ENCODE results near the gene SPEG. TPM values are rescaled to one million over a fixed set of nuclear protein-coding genes. Genes with fewer than 3 reads are reported as not detected.

The SPEG gene
- total and polyA plus RNA-seq, 3 donors from 2014 or later, result 16.0 to 24.3 (median 23.0) TPM

DNA sequence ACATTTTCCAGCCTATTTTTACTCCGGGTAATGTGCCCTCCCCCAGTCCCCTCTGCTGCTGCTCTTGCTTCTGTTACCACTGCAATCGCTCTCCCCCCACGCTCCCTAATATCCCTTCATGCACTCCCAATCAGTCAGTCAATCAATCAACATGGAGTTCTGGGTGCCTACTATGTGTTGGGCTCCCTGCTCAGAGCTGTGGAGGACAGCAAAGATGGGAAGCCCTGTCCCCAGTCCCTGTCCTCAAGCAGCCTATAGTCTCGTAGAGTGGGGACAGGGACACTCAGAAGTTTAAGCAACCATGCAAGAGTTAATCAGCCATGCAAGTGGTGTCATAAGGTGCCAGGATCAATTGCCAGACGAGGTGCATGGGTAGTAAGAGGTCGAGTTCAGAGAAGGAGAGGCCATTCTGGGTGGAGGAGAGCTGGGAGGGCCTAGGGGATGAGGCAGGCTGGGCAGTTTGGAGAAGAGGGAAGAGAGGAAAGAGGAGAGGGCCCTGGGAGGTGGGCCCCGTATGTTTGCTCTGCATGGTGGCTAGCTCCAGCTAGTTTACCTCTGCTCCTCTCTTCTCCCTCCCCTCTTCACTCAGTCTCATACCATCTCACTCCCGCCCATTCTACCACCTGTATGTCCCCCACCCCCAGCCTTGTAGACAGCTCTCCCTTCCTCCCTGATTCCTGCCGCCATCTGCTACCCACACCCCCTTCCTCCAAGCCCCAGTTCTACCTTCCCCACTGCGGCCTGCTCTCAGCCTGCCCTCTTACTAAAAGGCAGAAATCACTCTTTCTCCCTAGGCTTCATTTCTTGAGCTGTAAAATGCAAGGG is 83.5 kb downstream of the SPEG start:
- H3K36me3 ChIP-seq (ENCODE audit: low read depth, missing control alignments), result no peaks in the 10 kb centered on the region
- 68 to 70% methylated on average over 10 of the region's 10 CpGs for WGBS, 2 donors
- peaks cover 6% of the 10 kb centered on the region for H3K4me1 ChIP-seq
- H3K27ac ChIP-seq, result no peak overlapping the region
- TF ChIP-seq POLR2A (IDR thresholded peaks at IDR 0.05), result no peak
- TF ChIP-seq, protein P1, sequence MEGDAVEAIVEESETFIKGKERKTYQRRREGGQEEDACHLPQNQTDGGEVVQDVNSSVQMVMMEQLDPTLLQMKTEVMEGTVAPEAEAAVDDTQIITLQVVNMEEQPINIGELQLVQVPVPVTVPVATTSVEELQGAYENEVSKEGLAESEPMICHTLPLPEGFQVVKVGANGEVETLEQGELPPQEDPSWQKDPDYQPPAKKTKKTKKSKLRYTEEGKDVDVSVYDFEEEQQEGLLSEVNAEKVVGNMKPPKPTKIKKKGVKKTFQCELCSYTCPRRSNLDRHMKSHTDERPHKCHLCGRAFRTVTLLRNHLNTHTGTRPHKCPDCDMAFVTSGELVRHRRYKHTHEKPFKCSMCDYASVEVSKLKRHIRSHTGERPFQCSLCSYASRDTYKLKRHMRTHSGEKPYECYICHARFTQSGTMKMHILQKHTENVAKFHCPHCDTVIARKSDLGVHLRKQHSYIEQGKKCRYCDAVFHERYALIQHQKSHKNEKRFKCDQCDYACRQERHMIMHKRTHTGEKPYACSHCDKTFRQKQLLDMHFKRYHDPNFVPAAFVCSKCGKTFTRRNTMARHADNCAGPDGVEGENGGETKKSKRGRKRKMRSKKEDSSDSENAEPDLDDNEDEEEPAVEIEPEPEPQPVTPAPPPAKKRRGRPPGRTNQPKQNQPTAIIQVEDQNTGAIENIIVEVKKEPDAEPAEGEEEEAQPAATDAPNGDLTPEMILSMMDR (IDR thresholded peaks at IDR 0.05), result no peak
- no peaks in the 10 kb centered on the region for H3K27me3 ChIP-seq
- intact Hi-C loops (cut with DNase I; ENCODE audit: low total_unique reads), result no loop called here
- H3K9me3 ChIP-seq, result no peaks in the 10 kb centered on the region
- no peak overlapping the region for H3K4me3 ChIP-seq
- no peak for DNase-seq

GRCh38 chr2:219519526-219519916 is 84.9 kb downstream of the SPEG start:
- intact Hi-C loops (cut with DNase I; ENCODE audit: low total_unique reads), result no loop called here
- no peaks in the 10 kb centered on the region for H3K9me3 ChIP-seq
- no peak for DNase-seq
- no peaks in the 10 kb centered on the region for H3K27me3 ChIP-seq
- WGBS, 2 donors, result 86 to 90% methylated on average over 9 of the region's 9 CpGs
- peaks cover 11% of the 10 kb centered on the region for H3K4me1 ChIP-seq
- H3K27ac ChIP-seq, result no peak overlapping the region
- H3K4me3 ChIP-seq, result no peak overlapping the region
- no peaks in the 10 kb centered on the region for H3K36me3 ChIP-seq (ENCODE audit: low read depth, missing control alignments)
- TF ChIP-seq, protein P1 (IDR thresholded peaks at IDR 0.05), result no peak
- no peak for TF ChIP-seq POLR2A (IDR thresholded peaks at IDR 0.05)

GRCh38 chr2:219520079-219520478 is 85.4 kb downstream of the SPEG start:
- intact Hi-C loops (cut with DNase I; ENCODE audit: low total_unique reads), result loop anchor here (10.0 kb wide), 1 partner anchor 45 kb away; no protein-coding TSS in a partner anchor
- Histone ChIP-seq H3K9me3 (no peaks in the 10 kb centered on the region), H3K27me3 (no peaks in the 10 kb centered on the region), H3K4me1 (peaks cover 11% of the 10 kb centered on the region), H3K36me3 (ENCODE audit: low read depth, missing control alignments) (no peaks in the 10 kb centered on the region), H3K27ac (no peak overlapping the region), H3K4me3 (no peak overlapping the region)
- TF ChIP-seq, protein P1 (IDR thresholded peaks at IDR 0.05), result no peak
- no peak for TF ChIP-seq POLR2A (IDR thresholded peaks at IDR 0.05)
- DNase-seq, result no peak
- WGBS, 2 donors, result 78 to 79% methylated on average over 8 of the region's 8 CpGs

- DNase-seq, result peak; percentile 71
- Histone ChIP-seq H3K27ac (no peak overlapping the region), H3K4me1 (peaks cover 11% of the 10 kb centered on the region), H3K9me3 (no peaks in the 10 kb centered on the region), H3K27me3 (no peaks in the 10 kb centered on the region), H3K36me3 (ENCODE audit: low read depth, missing control alignments) (no peaks in the 10 kb centered on the region), H3K4me3 (no peak overlapping the region)
- TF ChIP-seq, protein P1 (IDR thresholded peaks at IDR 0.05), result peak; percentile 49 to 61 (median 57)
- TF ChIP-seq POLR2A (IDR thresholded peaks at IDR 0.05), result no peak
- intact Hi-C loops (cut with DNase I; ENCODE audit: low total_unique reads), result loop anchor here (10.0 kb wide), 1 partner anchor 46 kb away; no protein-coding TSS in a partner anchor
- 26 to 35% methylated on average over 13 to 14 of the region's 14 CpGs for WGBS, 2 donors
These were observed 86.6 kb downstream of the SPEG start for GRCh38 chr2:219521066-219521880.
